M059J (cell line): ENCODE measurements around the gene ASGR1. TPM values are rescaled to one million over a fixed set of nuclear protein-coding genes. Genes with fewer than 3 reads are reported as not detected.
A peak's percentile ranks its signal among the peaks of the same experiment; 100 is the strongest.
"Not testable (repeated sequence)": the region's sequence is repeated elsewhere in the genome, so short reads cannot be mapped to it uniquely, and the experiment has no call there.

Experiments used
- DNase-seq: peaks from one replicate; pipeline ENCODE4 v3.0.0-alpha.2; 2012; ENCODE audit warnings: low read depth
- total RNA-seq: library from RNA; depleted of rRNA; stranded (reverse); fragments of >200 nt; shearing (Covaris generic); gene quantifications from 2 replicates; pipeline ENCODE4 v1.2.3, GENCODE V29; 2014

The ASGR1 gene
- total RNA-seq, 1 experiment from 2014 or later: not detected

GRCh38 chr17:7166873-7167272 is 12.3 kb downstream of the ASGR1 start:
- DNase-seq: no peak

GRCh38 chr17:7159571-7159970 is 19.6 kb downstream of the ASGR1 start:
- not testable (repeated sequence) for DNase-seq

GRCh38 chr17:7158424-7158823 is 20.7 kb downstream of the ASGR1 start:
- DNase-seq: not testable (repeated sequence)

GRCh38 chr17:7156342-7156940 is 22.7 kb downstream of the ASGR1 start:
- no peak for DNase-seq

GRCh38 chr17:7147772-7148171 is 31.4 kb downstream of the ASGR1 start:
- DNase-seq: no peak

- no peak for DNase-seq
Measured at GRCh38 chr17:7146115-7146514, 33.1 kb downstream of the ASGR1 start.

GRCh38 chr17:7144213-7144612 is 35.0 kb downstream of the ASGR1 start:
- DNase-seq: peak; percentile 41

- DNase-seq: no peak
Measured at GRCh38 chr17:7141824-7142223, 37.3 kb downstream of the ASGR1 start.

- no peak for DNase-seq
Measured at GRCh38 chr17:7139400-7139799, 39.8 kb downstream of the ASGR1 start.

- no peak for DNase-seq
Measured at GRCh38 chr17:7138800-7139381, 40.3 kb downstream of the ASGR1 start.

- peak; percentile 21 for DNase-seq
Measured at GRCh38 chr17:7137171-7137943, 41.8 kb downstream of the ASGR1 start.

GRCh38 chr17:7136266-7136877 is 42.8 kb downstream of the ASGR1 start:
- peak; percentile 61 for DNase-seq

- no peak for DNase-seq
Measured at GRCh38 chr17:7133916-7134315, 45.3 kb downstream of the ASGR1 start.

- no peak for DNase-seq
Measured at GRCh38 chr17:7133424-7133823, 45.7 kb downstream of the ASGR1 start.

- no peak for DNase-seq
Measured at GRCh38 chr17:7132511-7133094, 46.6 kb downstream of the ASGR1 start.

GRCh38 chr17:7131423-7131791 is 47.8 kb downstream of the ASGR1 start:
- no peak for DNase-seq

- DNase-seq: no peak
Measured at GRCh38 chr17:7130621-7131422, 48.3 kb downstream of the ASGR1 start.

- DNase-seq: no peak
Measured at GRCh38 chr17:7129311-7129710, 49.9 kb downstream of the ASGR1 start.

- DNase-seq: no peak
Measured at GRCh38 chr17:7128160-7128559, 51.0 kb downstream of the ASGR1 start.

- not testable (repeated sequence) for DNase-seq
Measured at GRCh38 chr17:7127501-7127900, 51.7 kb downstream of the ASGR1 start.

- not testable (repeated sequence) for DNase-seq
Measured at GRCh38 chr17:7126386-7126785, 52.8 kb downstream of the ASGR1 start.
